Dermis blood vessel endothelial cell (primary cell): ENCODE results near the gene GRB2. TPM values are rescaled to one million over a fixed set of nuclear protein-coding genes. Genes with fewer than 3 reads are reported as not detected.
A peak's percentile ranks its signal among the peaks of the same experiment; 100 is the strongest.
"Not testable (repeated sequence)": the region's sequence is repeated elsewhere in the genome, so short reads cannot be mapped to it uniquely, and the experiment has no call there.

ENCODE experiments used
- DNase-seq: peaks from one replicate; pipeline ENCODE4 v3.0.0; 2010
- total RNA-seq: library from RNA; depleted of rRNA; stranded (reverse); fragments of >200 nt; gene quantifications from 2 replicates; pipeline ENCODE4 v1.2.3, GENCODE V29; 2014

GRB2 gene
- total RNA-seq, 1 donor from 2014 or later: 91.2 TPM

GRCh38 chr17:75384751-75385150 lies 20.7 kb downstream of the GRB2 start:
- no peak for DNase-seq

- no peak for DNase-seq
Observed at GRCh38 chr17:75383842-75384195, 21.7 kb downstream of the GRB2 start.

GRCh38 chr17:75380750-75381149 lies 24.7 kb downstream of the GRB2 start:
- DNase-seq: no peak

GRCh38 chr17:75380315-75380714 lies 25.2 kb downstream of the GRB2 start:
- DNase-seq: no peak

- DNase-seq: not testable (repeated sequence)
Observed at GRCh38 chr17:75379426-75379825, 26.1 kb downstream of the GRB2 start.

GRCh38 chr17:75373280-75373679 lies 32.2 kb downstream of the GRB2 start:
- DNase-seq: no peak

GRCh38 chr17:75371981-75372380 lies 33.5 kb downstream of the GRB2 start:
- no peak for DNase-seq

GRCh38 chr17:75371339-75371738 lies 34.1 kb downstream of the GRB2 start:
- no peak for DNase-seq

GRCh38 chr17:75370286-75370915 lies 35.1 kb downstream of the GRB2 start:
- no peak for DNase-seq

GRCh38 chr17:75367838-75368789 lies 37.4 kb downstream of the GRB2 start:
- DNase-seq: not testable (repeated sequence)

- DNase-seq: no peak
Observed at GRCh38 chr17:75367312-75367711, 38.2 kb downstream of the GRB2 start.

- DNase-seq: no peak
Observed at GRCh38 chr17:75366432-75366831, 39.0 kb downstream of the GRB2 start.

GRCh38 chr17:75365931-75366275 lies 39.6 kb downstream of the GRB2 start:
- no peak for DNase-seq

- DNase-seq: no peak
Observed at GRCh38 chr17:75365009-75365930, 40.2 kb downstream of the GRB2 start.

GRCh38 chr17:75364078-75364477 lies 41.4 kb downstream of the GRB2 start:
- no peak for DNase-seq

GRCh38 chr17:75361996-75362395 lies 43.5 kb downstream of the GRB2 start:
- DNase-seq: no peak

GRCh38 chr17:75361344-75361743 lies 44.1 kb downstream of the GRB2 start:
- no peak for DNase-seq

- DNase-seq: peak; percentile 54
Observed at GRCh38 chr17:75356260-75356937, 49.1 kb downstream of the GRB2 start.

- DNase-seq: no peak
Observed at GRCh38 chr17:75353176-75353575, 52.3 kb downstream of the GRB2 start.

GRCh38 chr17:75352079-75352569 lies 53.4 kb downstream of the GRB2 start:
- no peak for DNase-seq

- DNase-seq: no peak
Observed at GRCh38 chr17:75350706-75351105, 54.8 kb downstream of the GRB2 start.

GRCh38 chr17:75350029-75350428 lies 55.4 kb downstream of the GRB2 start:
- DNase-seq: no peak
